Natural killer cell treated with Interleukin-12 subunit alpha and Interleukin-12 subunit beta and Interleukin-15 and Interleukin-18, amount 100 ng/mL, for 72 hours (primary cell): ENCODE results near the gene AKNAD1. TPM values are rescaled to one million over a fixed set of nuclear protein-coding genes. Genes with fewer than 3 reads are reported as not detected.
A peak's percentile ranks its signal among the peaks of the same experiment; 100 is the strongest.

Source experiments
- ATAC-seq, 2 donors: fragments of 150-1000 bp; cut with Tn5 transposase in 1 of 2; sonication (Bioruptor Pico), chemical (Tn5 transposase) in 1 of 2; 2 replicates each; pipeline ENCODE4 v1.10.0; 2021
- DNase-seq: peaks from one replicate; pipeline ENCODE4 v3.0.0; 2022; ENCODE audit warnings: low spot score
- H3K27ac Mint-ChIP-seq, 2 donors: 1 replicate in 1 of 2; 2 replicates in 1 of 2; pipeline ENCODE4 v1.8.0; 2022; ENCODE audit warnings: mixed read lengths in 2 of 2, mild to moderate bottlenecking in 1 of 2, moderate library complexity in 1 of 2
- H3K27me3 Mint-ChIP-seq, 2 donors: 1 replicate in 1 of 2; 2 replicates in 1 of 2; pipeline ENCODE4 v1.8.0; 2022; ENCODE audit warnings: mixed read lengths in 2 of 2
- H3K36me3 Mint-ChIP-seq: one replicate; pipeline ENCODE4 v1.8.0; 2022; ENCODE audit warnings: mixed read lengths
- H3K4me1 Mint-ChIP-seq, 2 donors: 1 replicate in 1 of 2; 2 replicates in 1 of 2; pipeline ENCODE4 v1.8.0; 2022; ENCODE audit warnings: low read depth in 2 of 2, mixed read lengths in 2 of 2, mild to moderate bottlenecking in 1 of 2
- H3K4me3 Mint-ChIP-seq: one replicate; pipeline ENCODE4 v1.8.0; 2022; ENCODE audit warnings: mixed read lengths
- H3K9me3 Mint-ChIP-seq: 2 replicates; pipeline ENCODE4 v1.8.0; 2022; ENCODE audit warnings: mixed read lengths
- total RNA-seq, 2 donors: library from RNA; stranded (reverse); gene quantifications; one replicate each; pipeline ENCODE4 v1.2.3, GENCODE V29; 2022

AKNAD1 gene
- total RNA-seq, 2 donors from 2014 or later = not detected

DNA sequence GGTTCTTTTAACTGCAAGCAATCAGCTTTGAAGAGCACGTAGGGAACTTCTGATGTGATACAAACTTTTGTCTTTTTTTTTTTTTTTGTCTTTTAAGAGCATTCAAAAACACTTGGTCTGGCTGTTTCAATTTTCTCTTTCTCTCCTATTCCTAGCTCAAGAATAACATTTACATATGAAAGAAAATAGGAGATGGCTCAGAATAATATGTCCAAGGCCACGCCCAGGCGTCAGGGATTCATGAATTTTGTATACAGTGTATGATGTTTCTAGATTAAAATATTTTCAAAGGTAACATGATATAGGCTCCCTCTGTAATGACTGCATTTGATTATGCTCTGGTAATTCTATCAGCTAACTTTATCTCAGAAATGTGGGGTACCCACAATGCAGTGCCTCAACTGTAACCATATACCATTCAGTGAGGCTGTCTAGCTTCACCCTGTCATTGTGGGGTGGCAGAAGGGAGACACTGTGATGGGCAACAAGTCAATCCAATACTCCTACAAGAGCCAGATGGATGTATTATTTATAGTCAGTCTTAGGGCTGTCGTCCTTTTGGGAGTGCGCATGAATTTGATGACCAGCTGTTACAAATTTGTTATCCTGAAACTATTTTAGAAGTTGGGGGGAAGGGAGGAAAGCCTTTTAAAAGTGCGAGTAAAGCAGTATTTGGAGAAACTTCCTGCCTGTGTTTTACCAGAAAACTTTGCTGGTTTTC lies 1.5 kb upstream of the AKNAD1 start:
- Mint-ChIP-seq H3K27ac (no peak overlapping the region), H3K9me3 (no peaks in the 10 kb centered on the region), H3K4me1 (no peaks in the 10 kb centered on the region), H3K27me3 (peaks cover 10 to 28% of the 10 kb centered on the region in 2 donors), H3K36me3 (no peaks in the 10 kb centered on the region), H3K4me3 (no peak overlapping the region)
- DNase-seq (no peak), ATAC-seq (no peak)

DNA sequence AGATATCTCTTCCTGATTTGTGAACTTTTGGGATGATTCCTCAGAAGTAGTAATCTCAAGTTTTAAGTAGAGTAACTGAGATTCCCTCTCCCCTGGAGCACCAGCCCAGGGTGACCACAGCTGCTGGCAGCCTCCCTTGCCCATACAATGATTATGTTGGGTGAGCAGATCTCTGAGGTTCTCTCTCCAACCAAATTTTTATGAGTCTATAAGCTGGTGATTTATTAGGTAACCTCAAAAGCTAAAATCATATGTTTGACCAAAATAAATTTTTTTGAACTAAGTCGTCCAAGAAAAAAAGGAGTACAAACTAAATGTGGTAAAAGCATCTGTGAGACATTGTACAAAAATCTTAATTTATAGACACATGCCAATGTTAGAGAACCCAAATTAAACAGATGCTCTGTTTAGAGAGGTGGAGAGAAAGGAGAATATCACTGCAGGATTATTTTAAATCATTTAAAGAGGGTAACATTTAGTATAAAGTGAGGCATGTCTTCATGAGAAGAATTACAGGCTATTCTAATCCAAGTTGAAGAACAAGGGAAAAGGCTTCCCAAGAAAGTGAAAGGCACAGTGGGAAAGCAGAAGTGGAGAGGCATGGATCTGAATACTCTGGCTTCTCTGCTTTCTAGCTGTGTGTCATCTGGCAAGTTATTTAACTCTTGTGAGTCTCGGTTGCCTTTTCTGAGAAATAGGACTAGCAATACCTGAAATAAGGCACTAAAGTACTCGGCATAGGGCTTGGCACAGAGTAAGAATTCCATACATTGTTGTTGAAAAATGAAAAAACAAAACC lies 2.5 kb downstream of the AKNAD1 start:
- Mint-ChIP-seq H3K27me3 (peaks cover 7 to 27% of the 10 kb centered on the region in 2 donors), H3K27ac (no peak overlapping the region), H3K9me3 (no peaks in the 10 kb centered on the region), H3K4me3 (no peak overlapping the region), H3K4me1 (peaks cover 6 to 7% of the 10 kb centered on the region in 2 donors), H3K36me3 (no peaks in the 10 kb centered on the region)
- DNase-seq (no peak), ATAC-seq (no peak)

DNA sequence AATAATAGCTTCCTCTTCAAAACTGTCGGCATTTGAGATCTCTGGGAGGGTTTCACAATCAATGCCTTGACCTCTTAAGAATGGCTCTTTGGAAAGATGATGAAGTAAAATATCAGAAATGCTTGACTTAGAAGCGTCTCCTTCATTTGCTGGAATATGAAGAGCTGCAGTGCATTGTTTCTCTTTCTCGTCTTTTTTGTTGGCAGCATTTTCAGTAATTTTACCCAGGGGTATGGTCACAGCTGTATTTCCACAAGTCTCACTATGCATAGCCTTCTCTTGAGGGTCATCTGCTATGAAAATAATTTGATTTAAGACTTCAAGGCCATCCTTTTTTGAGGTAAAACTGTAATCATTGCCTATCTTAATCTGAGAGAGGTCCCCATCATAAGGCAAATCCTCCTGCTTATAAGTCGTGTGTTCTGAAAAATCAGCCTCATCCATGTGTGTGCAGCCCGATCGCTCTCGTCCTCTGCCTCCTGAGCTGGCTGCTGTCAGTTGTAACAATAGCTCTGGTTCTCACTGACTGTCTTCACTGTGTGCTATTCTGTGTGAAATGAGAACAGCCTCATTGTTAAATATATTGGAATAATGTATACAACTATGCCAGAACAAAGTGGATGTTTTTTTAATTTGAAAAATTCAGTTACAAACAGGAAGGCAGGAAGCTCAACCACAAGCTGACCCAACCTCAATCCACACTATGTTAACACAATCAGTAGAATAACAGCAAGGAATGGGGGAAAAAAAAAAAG lies 4.5 kb downstream of the AKNAD1 start:
- Mint-ChIP-seq H3K4me1 (peaks cover 6 to 7% of the 10 kb centered on the region in 2 donors), H3K27me3 (peaks cover 9 to 23% of the 10 kb centered on the region in 2 donors)
- ATAC-seq = no peak

DNA sequence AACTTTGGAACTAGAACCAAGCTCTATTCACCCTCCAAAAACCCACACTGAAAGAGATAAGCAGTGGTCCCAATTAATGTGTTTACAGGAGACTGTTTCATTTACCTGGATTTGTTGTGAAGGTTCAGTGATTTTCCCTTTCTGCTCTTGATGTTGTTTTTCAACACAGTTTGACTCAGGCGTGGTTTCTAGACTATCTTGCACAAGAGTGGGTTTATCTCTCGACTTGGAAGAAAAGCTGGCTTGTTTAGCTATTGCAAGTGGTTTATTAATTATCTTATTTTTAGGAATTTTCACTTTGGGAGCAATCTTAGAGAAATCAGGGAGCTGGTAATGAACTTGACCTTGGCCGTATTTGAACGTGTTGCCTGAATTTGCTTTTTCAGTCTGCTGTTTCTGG lies 5.3 kb downstream of the AKNAD1 start:
- Mint-ChIP-seq H3K4me3 (no peak overlapping the region), H3K36me3 (no peaks in the 10 kb centered on the region), H3K27me3 (peaks cover 10 to 19% of the 10 kb centered on the region in 2 donors), H3K4me1 (peaks cover 6 to 7% of the 10 kb centered on the region in 2 donors), H3K9me3 (no peaks in the 10 kb centered on the region), H3K27ac (no peak overlapping the region)
- no peak for ATAC-seq
- no peak for DNase-seq

More for the DNA sequence above, 4.5 kb downstream of the AKNAD1 start:
- peak overlapping the region; percentile 30 for H3K4me3 Mint-ChIP-seq
- no peak for DNase-seq
- peak overlapping the region in 1 of 2 donors; percentile 29 for H3K27ac Mint-ChIP-seq
- H3K9me3 Mint-ChIP-seq = no peaks in the 10 kb centered on the region
- no peaks in the 10 kb centered on the region for H3K36me3 Mint-ChIP-seq

DNA sequence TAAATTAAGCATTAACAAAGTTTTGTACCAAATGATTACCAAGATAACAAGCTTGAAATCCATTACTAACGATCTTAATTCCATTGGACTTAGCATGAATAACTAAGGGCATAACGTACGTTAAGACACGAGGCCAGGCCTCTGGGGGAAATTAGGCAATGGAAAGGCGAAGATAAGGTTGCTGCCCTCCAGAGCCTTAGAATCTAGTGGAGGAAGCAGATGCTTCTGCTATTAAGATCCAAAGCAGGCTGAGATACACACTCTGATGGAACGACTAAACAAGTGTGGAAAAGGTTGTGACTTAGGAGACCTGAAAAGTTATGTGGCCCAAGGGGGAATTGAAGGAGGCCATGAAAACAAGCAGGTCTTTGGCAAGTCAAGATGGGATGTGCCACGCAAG lies 6.0 kb downstream of the AKNAD1 start:
- Mint-ChIP-seq H3K9me3 (no peaks in the 10 kb centered on the region), H3K4me3 (no peak overlapping the region), H3K27ac (no peak overlapping the region), H3K27me3 (peaks cover 9 to 15% of the 10 kb centered on the region in 2 donors), H3K4me1 (peaks cover 6 to 7% of the 10 kb centered on the region in 2 donors), H3K36me3 (no peaks in the 10 kb centered on the region)
- DNase-seq (no peak), ATAC-seq (no peak)

DNA sequence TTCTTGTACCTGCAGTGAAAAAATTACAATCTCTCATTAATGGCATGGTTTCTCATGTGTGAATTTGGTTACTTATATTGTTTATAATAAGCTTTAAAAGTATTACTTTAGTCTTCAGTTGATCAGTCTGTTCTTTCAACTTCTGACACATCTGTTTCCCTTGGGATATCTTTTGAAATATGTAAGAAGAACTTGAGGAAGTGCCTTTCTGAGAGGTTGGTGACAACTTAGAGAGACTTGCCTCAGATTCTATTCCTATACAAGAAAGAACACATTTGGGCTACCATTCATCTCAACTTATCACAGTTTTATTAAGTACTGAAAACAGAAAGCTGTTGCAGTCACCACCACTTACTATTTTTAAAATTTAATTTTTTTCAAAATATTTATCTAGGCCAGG lies 8.1 kb downstream of the AKNAD1 start:
- no peak overlapping the region for H3K27ac Mint-ChIP-seq
- H3K4me3 Mint-ChIP-seq = no peak overlapping the region
- no peak for DNase-seq
- ATAC-seq = no peak
- H3K36me3 Mint-ChIP-seq = no peaks in the 10 kb centered on the region
- H3K4me1 Mint-ChIP-seq = peaks cover 6 to 7% of the 10 kb centered on the region in 2 donors
- peaks cover 7 to 9% of the 10 kb centered on the region in 2 donors for H3K27me3 Mint-ChIP-seq
- H3K9me3 Mint-ChIP-seq = no peaks in the 10 kb centered on the region

DNA sequence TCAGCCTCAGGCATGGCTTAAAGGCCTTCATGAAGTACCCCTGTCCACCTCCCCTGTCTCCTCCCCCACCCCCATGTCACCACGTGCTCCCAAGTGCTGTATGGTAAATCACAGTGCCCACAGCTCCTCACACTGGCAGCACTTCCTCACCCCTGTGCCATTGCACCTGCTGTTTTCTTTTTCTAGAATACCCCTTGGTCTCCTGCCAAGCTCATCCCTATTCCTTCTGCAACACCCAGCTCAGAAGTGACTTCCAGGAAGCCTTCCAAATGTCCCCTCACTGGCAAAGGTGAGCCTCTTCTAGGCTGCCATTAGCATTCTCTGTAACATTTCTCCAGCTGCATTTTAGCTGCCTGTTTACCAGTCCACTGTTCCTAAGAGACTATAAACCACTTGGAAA lies 9.4 kb downstream of the AKNAD1 start:
- Mint-ChIP-seq H3K27ac (no peak overlapping the region), H3K27me3 (peaks cover 7 to 9% of the 10 kb centered on the region in 2 donors), H3K9me3 (no peaks in the 10 kb centered on the region), H3K4me3 (no peak overlapping the region), H3K36me3 (no peaks in the 10 kb centered on the region), H3K4me1 (peaks cover 3 to 4% of the 10 kb centered on the region in 2 donors)
- ATAC-seq (no peak), DNase-seq (no peak)

DNA sequence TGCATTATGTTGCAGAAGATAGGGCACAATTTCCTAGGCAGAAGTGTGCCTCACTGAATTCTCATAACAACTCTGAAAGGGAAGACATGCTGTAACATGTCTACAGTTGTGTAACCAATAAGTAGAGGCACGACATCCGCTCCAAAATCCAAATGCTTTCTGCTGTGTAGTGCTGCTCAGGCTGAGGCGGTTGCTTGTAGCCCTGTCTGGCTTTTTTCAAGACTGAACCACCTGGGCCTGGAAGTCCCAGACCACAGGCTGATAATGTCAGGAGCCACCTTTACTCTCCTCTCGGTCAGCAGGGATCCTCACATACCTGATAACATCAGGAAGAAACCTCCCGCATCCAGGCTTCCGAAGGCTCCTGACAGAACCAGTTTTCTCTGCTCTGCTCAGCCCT lies 10.9 kb downstream of the AKNAD1 start:
- no peaks in the 10 kb centered on the region for H3K4me1 Mint-ChIP-seq
- DNase-seq (no peak), ATAC-seq (no peak)
- no peak overlapping the region for H3K27ac Mint-ChIP-seq
- H3K4me3 Mint-ChIP-seq = no peak overlapping the region
- H3K36me3 Mint-ChIP-seq = no peaks in the 10 kb centered on the region
- H3K27me3 Mint-ChIP-seq = peaks cover 6 to 7% of the 10 kb centered on the region in 2 donors
- H3K9me3 Mint-ChIP-seq = no peaks in the 10 kb centered on the region

DNA sequence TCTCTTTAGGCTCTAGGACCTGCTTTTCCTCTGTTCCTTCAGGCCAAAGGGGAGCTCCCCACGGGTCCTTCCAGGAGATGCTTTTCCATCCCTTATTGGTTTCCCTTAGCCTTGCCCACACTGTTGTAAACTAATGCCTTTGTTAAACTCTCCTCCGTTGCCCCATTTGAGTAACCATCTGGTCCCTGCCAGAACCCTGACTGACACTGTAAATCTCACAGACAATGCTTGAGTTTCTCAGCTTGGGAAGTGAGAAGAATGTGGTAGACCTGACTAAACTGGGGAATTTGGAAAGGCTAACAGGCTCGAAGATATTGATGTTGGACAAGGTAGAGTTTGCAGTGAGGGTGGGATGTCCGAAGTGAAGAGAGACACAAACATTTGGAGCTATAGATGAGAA lies 11.4 kb downstream of the AKNAD1 start:
- ATAC-seq (no peak), DNase-seq (no peak)
- Mint-ChIP-seq H3K4me1 (no peaks in the 10 kb centered on the region), H3K27ac (no peak overlapping the region), H3K4me3 (no peak overlapping the region), H3K27me3 (peaks cover 4 to 6% of the 10 kb centered on the region in 2 donors), H3K36me3 (no peaks in the 10 kb centered on the region), H3K9me3 (no peaks in the 10 kb centered on the region)

DNA sequence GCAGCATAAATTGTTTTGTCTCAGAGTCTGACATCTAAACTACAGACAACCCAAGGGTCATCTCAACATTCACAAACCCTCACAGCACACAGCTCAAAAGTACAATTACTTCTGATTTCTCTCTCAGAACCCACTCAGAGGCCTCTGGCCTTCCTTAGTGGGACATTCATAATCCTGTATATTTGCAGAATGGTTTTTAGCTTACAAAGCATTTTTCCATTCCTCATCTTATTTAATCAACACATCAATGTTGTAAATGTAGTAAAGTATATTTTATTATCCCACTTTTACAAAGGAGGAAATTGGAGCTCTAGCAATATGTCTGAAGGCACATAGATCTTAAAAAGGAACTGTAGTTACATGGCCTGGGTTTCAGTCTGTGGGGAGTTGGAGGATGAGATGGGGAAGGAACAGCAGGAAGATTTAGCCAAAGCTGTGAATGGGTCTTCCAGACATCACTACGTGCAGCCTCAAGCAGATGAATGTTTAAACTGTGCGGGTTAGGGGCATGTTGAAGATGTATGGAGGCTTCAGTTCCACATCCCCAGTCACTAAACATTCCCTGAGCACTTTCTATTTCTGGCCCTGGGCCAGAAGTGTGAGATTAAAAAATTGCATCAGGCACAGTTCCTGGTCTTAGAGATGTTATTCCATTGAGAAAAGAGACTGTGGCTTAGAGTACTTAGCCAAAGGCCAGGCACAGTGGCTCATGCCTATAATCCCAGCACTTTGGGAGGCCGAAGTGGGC lies 13.3 kb downstream of the AKNAD1 start:
- Mint-ChIP-seq H3K27ac (no peak overlapping the region), H3K36me3 (no peaks in the 10 kb centered on the region), H3K27me3 (peaks cover 0 to 6% of the 10 kb centered on the region in 2 donors), H3K9me3 (no peaks in the 10 kb centered on the region), H3K4me1 (no peaks in the 10 kb centered on the region), H3K4me3 (no peak overlapping the region)
- DNase-seq (no peak), ATAC-seq (no peak)

DNA sequence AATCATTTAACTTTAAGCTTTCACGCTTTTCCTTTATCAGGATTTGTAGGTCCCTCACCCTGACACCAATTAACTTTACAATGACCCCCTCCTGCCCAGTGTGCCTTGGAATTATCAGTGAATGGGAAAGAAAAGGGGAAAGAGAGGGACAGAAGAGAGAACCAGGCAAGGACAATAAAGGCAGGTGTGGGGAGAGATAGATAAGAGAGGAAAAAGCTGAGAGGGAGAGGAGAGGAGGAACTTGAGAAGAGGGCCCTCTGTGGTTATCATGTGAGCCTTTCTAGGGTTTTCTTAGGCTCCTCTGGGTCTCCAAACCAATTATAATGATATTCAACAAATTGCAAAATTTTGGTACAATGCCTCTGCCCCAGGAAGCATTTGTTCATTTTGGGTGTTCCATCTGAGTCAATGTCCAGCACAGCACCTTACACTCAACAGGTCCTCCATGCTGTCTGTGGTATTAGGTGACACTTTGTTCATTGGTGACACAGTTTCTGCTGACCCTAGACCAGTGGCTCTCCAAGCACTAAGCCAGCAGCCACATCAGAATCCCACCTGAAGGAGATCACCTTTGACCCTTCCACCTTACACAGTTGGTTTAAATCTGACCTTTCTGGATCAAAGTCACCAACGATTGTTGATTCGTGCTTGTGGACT lies 14.2 kb downstream of the AKNAD1 start:
- peaks cover 0 to 6% of the 10 kb centered on the region in 2 donors for H3K27me3 Mint-ChIP-seq
- ATAC-seq (no peak), DNase-seq (no peak)
- no peaks in the 10 kb centered on the region for H3K9me3 Mint-ChIP-seq
- no peaks in the 10 kb centered on the region for H3K36me3 Mint-ChIP-seq
- no peaks in the 10 kb centered on the region for H3K4me1 Mint-ChIP-seq
- no peak overlapping the region for H3K4me3 Mint-ChIP-seq
- no peak overlapping the region for H3K27ac Mint-ChIP-seq

DNA sequence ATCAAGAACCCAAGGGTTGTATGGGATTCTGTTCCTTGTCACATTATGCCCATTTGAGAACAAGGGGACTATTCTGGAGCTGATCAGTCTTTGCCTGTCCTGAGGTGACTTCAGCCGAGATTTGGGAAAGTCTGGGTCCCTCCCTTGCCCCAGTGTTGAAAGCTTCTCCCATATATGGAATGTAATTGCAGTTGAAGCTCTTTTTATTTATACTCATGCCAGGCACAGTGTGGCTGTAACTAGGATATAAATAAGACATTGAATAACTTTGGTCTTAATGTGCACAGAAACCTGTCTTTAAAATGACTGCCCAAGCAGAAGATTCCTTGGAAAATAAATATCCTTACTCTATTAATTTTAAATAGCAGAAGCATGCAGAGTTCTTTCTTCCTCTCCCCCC lies 15.2 kb downstream of the AKNAD1 start:
- H3K36me3 Mint-ChIP-seq = no peaks in the 10 kb centered on the region
- ATAC-seq = no peak
- no peaks in the 10 kb centered on the region for H3K4me1 Mint-ChIP-seq
- H3K4me3 Mint-ChIP-seq = no peak overlapping the region
- DNase-seq = no peak
- H3K27ac Mint-ChIP-seq = no peak overlapping the region
- H3K9me3 Mint-ChIP-seq = no peaks in the 10 kb centered on the region
- H3K27me3 Mint-ChIP-seq = peaks cover 0 to 2% of the 10 kb centered on the region in 2 donors

DNA sequence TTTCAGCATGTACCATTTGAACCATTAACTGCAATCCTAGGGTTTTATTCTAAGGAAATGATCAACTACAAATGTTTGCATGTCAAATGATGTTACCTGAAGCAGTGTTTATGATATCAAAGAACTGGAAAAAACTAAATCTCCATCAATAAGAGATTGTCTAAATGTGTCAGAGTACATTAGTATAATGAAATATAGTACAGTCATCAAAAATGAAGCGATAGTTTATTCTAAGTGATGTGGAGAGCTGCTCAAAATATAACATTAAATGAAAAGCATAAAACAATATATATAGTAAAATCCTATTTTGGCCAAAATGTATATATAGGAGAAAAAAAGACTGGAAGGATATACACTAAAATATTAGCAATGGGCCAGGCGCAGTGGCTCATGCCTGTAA lies 24.0 kb downstream of the AKNAD1 start:
- no peaks in the 10 kb centered on the region for H3K36me3 Mint-ChIP-seq
- DNase-seq = no peak
- H3K4me1 Mint-ChIP-seq = peaks cover 10 to 12% of the 10 kb centered on the region in 2 donors
- no peak overlapping the region for H3K4me3 Mint-ChIP-seq
- no peaks in the 10 kb centered on the region for H3K27me3 Mint-ChIP-seq
- H3K27ac Mint-ChIP-seq = no peak overlapping the region
- ATAC-seq = no peak
- no peaks in the 10 kb centered on the region for H3K9me3 Mint-ChIP-seq
